GM19193 (cell line): ENCODE results near the gene PRXL2B.
A peak's percentile ranks its signal among the peaks of the same experiment; 100 is the strongest.

Experiments used
- POLR2A ChIP-seq: IDR thresholded peaks from 4 replicates; pipeline ENCODE4 v1.6.1; 2011; ENCODE audit not compliant: insufficient read depth, insufficient read length; ENCODE audit errors: extremely low read depth

PRXL2B gene

DNA sequence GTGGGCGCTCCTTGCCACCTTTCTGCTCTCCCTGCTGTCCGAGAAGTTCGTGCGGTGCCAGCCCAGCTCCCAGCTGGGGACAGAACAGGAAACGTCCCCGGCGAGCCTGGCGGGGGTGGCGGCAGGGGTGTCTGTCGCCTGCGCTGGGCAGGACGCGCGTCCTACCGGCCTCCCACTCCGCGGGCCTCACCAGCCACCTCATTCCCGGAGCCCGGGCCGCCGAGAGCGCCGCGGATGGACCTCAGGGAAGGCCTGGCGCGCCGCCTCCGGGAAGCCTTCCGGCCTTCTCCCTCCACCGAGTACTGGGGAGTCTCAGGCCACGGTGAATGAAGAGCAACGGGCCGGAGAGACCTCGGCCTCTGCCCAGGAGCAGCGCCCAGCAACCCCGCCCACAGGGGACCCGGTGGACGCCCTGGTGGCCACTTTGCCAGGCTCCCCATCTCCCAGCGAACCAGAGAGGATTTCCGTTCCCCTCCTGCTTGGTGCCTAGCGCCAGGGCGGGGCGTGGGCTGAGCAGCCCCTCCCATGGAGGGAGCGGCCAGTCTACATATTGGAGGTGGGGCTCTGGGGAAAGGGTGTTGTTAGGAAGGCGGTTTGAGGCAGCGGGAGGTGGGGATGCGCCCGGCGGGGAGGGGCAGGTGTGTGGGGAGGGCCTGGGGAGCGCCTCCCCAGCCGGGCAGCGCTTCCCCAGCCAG lies 39.9 kb upstream of the PRXL2B start:
- no peak for TF ChIP-seq POLR2A

DNA sequence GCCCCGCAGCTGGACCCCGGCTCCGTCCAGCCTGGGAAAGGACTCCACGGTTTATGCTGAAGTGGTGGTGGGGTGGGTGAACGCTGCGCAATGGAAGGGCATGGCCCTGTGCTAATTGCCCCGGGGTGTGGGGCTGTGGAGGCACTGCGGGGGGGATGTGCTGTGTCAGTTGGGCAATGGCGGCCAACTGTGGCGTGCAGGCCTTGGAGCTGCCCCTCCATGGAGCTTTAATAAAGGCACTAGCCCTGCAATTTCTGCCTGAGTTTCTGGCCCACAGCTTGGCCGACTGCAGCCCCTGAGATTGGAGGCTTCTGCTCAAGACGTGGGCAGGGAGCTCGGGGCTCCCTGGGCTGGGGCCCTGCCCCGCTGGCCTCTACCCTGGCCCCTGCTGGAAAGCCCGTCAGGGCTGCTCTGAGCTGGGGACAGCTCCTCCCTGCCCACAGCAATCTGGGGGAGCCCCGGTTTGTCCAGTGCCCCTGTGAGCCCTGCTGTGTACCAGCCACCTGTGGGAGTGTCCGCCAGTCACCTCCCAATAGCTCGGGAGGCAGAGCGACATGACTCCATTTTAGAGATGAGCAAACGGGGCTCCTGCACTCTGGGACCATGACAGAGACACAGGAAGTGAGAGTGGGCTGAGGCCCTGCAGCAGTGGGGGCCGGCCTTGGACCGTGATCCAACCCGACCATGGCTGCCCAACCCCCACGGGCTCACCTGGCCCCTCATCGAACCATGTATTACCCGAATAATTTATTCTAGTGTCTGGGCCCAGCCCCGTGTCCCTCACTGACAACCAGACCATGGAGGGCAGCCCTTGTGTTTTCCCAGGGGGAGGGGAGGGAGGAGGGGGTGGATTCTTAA lies 39.1 kb upstream of the PRXL2B start:
- TF ChIP-seq POLR2A: peak; percentile 60

DNA sequence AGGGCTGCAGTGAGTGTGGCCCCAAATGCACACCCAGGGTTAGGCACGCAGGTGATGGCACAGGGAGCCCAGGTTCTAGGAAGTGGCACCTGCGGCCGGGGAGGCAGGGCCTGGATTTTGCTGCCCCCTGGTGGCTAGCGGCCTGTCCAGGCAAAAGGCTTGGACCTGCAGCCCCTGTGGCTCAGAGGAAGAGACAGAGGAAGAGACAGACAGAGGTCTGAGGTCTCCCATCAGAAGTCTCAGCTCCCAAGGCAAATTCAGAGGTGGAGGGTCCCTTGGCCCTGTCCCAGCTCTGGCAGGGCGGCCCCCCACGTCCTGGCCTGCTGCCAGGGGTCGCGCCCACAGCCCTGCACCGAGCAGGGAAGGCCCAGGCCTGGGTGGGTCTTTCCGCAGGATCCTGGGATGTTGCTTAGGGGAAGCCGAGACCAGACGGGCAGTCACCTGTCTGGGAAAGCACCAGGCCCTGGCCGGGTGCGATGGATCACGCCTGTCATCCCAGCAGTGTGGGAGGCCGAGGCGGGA lies 38.4 kb upstream of the PRXL2B start:
- no peak for TF ChIP-seq POLR2A

DNA sequence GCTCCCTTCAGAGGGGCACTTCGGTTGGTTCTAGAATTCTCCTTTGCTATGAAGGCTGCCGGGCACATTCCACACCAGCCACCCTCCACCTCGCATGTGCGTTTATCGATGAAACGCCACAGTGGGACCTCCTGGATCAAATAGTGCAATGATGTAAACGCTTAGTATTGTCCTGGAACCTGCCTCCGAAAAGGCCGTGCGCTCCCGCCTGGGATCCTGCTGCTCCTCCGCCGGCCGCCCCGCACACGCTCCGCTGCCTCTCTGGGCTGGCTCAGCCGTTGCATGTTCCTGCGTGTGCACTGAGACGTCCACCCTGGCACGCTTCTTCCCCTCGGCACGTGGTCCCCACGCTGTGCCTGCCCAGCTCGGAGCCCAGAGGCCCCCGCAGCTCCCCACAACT lies 34.4 kb upstream of the PRXL2B start:
- TF ChIP-seq POLR2A: no peak

DNA sequence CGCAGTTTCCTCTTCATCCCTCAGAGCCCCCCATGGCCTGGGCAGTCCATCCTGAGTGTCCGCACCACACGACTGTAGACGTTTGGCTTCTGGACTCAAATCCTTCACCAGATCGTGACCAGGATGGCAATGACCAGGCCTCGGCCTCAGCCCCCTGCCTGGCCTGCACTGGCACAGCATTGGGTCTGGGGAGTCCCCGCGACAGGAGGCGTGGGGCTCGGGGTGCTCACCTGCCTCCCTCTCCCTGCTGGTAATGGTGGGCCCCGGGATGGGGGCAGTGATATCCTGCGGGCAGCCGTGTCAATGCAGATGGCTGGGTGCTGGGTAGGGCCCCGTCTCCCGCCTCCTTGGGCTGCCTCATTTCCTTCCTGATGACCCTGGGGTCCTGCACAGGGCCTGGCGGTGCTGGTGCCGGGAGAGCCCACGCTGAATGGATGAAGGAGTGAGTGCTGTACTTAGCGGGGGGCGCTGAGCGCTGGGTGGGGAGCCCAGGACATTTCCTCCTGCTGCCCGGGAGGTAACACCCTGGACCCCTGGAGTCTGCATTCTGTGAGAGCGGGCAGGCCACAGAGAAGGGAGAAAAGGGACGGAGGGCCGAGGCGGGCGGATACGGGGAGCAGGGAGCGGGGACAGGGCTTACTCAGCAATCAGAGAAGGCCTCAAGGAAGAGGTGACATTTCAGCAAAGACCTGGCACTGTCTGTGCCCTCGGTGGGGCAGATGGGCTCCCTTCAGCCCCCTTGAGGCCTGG lies 32.5 kb upstream of the PRXL2B start:
- no peak for TF ChIP-seq POLR2A

DNA sequence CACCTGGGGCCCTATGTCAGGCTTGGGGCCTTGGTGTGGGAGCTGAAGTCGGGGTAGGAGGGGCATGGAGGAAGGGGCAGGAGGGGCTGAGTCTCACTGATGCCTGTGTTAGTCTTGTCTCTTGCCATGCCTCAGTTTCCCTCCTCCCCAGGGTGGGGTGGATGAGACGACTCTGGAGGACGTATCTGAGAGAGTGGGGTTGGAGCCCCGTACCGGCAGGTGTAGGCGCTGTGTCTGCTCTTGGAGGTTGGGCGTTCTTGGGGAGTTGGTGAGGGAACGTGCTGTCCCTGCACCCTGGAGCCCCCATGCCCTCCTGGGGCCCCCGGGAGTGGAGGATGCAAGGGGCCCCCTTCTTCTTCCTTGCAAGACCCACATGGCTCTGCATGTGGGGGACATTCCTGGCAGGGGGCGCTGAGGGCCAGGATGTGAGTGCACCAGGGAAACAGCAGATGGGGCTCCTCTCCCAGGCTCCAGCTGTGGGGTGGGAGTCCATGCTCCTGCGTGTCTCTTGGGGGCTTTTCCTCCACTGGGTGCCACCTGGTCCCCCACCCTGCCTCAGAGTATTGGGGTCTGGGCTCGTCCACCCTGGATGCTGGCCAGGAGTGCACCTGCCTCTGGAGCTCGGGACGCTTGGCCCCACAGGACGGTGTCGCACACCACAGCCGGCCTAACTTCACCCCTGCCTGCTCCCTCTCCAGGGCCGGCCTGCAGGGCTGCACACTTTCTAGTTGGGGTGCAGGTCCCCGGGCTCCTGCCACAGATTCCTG lies 31.8 kb upstream of the PRXL2B start:
- no peak for TF ChIP-seq POLR2A

DNA sequence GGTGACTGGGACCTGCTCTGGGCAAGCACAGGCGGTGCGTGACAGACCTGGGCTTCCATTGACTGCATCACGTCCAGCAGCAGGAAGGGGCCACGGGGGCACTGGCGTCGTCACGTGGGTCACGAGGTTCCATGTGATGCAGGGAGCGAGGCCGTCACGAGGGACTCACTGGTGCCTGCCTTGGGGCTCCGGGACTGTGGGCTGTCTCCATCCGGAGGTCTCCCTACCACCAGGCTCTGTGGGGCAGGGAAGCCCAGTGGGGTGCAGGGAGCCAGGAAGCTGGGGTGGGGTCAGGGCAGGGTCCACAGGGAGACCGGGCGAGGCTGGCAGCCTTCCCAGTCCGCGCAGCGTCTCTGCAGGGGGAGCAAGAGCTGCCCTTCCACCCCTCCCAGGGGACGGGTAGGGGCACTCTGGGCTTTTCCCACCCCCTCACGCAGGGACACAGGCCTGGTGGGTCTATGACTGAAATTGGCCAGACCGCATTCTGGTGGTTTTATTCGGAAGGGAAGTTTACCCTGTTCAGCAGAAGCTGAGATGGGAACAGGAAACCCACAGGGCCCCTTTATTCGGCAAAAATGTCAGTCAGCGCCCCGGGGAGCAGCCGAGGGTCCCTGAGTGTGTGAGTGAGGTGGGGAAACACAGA lies 30.8 kb upstream of the PRXL2B start:
- peak; percentile 41 for TF ChIP-seq POLR2A

DNA sequence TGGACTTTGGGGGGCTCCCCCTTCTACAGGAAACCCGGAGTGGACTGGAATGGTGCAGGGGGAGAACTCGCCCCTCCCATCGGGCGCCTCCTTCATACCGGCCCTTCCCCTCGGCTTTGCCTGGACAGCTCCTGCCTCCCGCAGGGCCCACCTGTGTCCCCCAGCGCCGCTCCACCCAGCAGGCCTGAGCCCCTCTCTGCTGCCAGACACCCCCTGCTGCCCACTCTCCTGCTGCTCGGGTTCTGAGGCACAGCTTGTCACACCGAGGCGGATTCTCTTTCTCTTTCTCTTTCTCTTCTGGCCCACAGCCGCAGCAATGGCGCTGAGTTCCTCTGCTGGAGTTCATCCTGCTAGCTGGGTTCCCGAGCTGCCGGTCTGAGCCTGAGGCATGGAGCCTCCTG lies 30.3 kb upstream of the PRXL2B start, which contains the start of gene TNFRSF14:
Gene TNFRSF14, plus strand, starts transcription at position 95 of the 401 bp plus-strand sequence. Its CDS starts 294 bp downstream, at position 389.
- peak; percentile 61 for TF ChIP-seq POLR2A

DNA sequence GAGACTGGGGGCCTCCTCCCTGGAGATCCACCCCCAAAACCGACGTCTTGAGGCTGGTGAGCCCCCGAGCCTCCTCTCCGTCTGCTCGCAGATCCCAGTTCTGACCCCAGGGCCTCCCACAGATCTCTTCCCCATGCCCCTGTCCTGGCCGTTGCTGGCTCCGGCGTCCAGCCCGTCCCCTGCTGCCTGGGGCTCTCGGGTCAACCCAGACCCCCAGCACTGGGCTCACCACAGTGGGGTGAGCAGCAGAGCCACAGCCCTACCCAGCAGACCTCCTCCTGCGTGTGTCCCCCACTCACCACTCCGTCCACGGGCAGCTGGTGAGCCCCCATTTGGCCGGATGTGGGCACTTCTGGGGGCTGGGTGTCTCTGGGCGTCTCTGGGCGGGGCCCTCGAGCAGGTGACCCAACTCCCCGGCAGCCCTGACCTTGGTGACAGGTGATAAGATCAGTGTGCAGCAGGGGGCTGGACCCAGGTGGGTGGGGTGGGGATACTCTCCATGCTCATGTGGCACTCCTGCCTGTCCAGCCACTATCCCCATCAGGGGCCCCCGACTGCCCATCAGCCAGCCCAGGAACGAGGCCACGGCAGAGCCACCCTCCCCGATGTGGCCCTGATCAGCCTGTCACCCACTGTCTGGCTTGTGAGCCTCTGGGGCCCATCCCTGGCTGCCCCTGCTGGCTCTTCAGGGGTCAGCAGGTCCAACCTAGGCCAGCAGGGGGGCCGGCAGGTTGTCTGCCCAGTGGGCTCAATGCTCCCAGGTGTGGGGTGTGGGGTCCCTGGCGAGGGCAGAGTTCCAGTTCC lies 29.7 kb upstream of the PRXL2B start:
- peak; percentile 14 for TF ChIP-seq POLR2A

DNA sequence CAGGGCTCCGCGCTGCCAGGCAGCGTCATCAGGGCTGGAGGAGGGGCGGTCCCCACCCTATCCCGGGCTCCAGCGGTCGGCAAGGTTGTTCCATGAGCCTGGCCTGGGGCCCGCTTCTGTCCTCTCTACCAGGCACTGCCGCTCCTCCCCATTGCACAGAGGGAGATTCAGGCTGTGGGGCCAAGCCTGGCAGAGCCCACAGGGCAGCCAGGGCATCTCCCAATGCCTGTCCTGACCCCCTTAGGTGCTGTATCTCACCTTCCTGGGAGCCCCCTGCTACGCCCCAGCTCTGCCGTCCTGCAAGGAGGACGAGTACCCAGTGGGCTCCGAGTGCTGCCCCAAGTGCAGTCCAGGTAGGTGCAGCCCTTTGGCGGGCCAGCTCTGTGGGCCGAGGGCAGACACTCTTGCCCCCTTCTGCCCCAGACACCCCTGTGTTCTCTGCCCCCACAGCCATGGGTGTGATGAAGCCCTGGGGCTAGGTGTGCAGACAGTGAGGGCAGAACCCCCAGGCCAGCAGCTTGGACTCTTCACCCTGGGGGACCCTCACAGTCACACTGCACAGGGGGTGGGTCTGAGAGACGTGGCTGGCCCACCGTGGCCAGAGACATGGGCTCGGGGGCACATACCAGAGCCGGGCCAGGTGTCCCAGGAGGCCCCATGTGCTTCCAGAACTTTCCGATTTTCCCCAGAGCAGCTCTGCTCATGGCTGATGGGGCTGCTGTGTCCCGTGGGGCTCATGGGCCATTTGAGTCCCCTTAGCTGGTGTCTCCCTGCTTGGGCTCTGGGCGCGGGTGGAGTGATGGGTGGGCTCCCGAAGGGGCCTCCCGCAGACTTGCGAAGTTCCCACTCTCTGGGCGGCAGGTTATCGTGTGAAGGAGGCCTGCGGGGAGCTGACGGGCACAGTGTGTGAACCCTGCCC lies 28.8 kb upstream of the PRXL2B start:
- TF ChIP-seq POLR2A: no peak

DNA sequence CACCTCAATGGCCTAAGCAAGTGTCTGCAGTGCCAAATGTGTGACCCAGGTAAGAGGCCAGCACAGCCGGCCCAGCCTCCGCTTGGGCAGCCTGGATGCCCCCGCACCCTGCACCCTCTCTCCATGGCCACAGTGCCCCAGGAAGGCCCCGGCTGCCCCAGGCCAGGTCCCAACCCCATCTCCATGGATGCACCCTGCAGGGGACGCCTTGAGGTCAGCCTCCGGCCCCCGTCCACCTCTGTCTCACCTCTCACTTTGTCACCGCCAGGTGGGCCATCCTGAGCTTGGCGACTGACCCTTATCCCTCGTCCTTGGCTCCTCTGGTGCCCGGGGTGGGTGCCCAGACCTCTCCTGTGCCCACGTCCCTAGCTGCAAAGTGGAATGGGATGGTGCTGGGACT lies 28.2 kb upstream of the PRXL2B start:
- TF ChIP-seq POLR2A: no peak

DNA sequence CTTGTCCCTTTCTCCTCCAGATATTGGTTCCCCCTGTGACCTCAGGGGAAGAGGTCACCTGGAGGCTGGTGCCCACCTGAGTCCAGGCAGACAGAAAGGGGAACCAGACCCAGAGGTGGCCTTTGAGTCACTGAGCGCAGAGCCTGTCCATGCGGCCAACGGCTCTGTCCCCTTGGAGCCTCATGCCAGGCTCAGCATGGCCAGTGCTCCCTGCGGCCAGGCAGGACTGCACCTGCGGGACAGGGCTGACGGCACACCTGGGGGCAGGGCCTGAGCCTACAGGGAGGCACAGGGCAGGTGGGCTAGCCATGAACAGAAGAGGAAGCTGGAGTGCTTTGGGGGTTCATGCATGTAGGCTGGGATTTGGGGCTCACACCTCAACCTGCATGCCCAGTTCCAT lies 27.7 kb upstream of the PRXL2B start:
- no peak for TF ChIP-seq POLR2A

DNA sequence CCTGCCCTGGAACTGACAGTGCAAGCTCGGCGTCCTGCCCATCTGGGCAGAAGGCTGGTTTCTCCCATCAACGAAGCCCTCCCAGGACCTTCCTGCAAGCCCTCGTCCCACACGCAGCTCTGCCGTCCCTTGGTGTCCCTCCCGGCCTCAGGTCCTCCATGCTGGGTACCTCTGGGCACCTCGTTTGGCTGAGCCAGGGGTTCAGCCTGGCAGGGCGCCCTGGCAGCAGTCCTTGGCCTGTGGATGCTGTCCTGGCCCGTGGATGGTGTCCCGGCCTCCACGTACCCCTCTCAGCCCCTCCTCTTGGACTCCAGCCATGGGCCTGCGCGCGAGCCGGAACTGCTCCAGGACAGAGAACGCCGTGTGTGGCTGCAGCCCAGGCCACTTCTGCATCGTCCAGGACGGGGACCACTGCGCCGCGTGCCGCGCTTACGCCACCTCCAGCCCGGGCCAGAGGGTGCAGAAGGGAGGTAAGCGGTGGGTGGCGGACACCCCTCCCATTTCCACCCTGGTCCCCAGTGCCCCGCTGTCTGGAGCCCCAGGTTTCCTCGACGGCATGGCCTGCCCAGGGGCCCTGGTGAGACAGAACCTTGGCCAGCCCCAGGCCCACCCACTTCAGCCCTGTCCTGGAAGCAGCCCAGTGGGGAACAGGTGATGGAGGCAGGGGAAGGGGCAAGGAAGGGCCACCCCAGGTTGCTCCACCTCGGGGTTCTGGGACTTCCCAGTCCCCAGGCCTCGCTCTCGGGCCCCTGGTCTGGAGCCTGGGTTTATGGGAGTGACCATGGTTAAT lies 26.9 kb upstream of the PRXL2B start:
- TF ChIP-seq POLR2A: no peak
